GM19467 (cell line): ENCODE measurements around the gene MUC12.
A peak's percentile ranks its signal among the peaks of the same experiment; 100 is the strongest.
"Not testable (repeated sequence)": the region's sequence is repeated elsewhere in the genome, so short reads cannot be mapped to it uniquely, and the experiment has no call there.

Experiments
- ATAC-seq: cut with Tn5 transposase; IDR thresholded peaks from one replicate; pipeline ENCODE4 v1.9.1; 2021; ENCODE audit warnings: mild to moderate bottlenecking, moderate library complexity; ENCODE audit not compliant: unreplicated experiment

MUC12 gene

DNA sequence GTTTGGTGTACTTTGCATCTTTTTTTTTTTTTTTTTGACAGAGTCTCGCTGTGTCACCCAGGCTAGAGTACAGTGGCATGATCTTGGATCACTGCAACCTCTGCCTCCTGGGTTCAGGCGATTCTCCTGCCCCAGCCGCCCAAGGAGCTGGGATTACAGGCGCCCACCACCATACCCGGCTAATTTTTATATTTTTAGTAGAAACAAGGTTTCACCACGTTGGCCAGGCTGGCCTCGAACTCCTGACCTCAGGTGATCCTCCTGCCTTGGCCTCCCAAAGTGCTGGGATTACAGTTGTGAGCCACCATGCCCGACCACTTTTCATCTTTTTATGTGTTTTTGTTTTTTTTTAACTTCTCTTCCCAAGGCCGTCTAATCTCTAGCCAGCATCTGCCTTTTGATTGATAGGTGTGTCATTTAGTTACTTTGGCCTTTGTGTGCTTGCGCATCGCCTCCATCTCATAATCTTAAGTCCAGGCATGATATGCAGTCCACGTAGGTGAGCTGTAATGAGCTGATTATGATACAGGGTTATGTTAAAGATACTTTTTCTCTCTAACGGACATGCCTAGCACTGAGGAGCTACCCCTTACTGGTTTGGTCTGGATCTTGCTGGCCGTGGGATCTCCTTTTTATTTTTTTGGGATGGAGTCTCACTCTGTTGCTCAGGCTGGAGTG, 15.0 kb downstream of the MUC12 start:
- ATAC-seq, result not testable (repeated sequence)

DNA sequence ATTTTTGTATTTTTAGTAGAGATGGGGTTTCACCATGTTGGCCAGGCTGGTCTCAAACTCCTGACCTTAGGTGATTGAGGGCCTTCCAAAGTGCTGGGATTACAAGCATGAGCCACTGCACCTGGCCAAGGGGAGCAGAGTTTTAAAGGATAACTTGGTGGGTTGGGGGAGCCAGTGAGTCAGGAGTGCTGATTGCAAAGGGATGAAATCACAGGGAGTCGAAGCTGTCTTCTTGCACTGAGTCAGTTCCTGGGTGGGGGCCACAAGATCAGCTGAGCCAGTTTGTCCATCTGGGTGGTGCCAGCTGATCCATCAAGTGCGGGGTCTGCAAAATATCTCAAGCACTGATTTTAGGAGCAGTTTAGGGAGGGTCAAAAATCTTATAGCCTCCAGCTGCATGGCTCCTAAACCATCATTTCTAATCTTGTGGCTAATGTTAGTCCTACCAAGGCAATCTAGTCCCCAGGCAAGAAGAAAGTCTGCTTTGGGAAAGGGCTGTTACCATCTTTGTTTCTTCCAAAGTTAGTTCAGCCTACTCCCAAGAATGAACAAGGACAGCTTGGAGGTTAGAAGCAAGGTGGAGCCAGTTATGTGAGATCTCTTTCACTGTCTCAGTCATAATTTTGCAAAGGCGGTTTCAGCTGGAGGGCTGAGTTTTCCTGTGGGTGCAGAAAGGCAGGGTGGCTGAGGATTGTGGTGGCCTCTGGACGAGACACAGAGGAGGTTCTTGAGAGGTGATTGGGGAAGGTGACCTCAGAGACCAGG, 15.8 kb downstream of the MUC12 start:
- ATAC-seq, result not testable (repeated sequence)

DNA sequence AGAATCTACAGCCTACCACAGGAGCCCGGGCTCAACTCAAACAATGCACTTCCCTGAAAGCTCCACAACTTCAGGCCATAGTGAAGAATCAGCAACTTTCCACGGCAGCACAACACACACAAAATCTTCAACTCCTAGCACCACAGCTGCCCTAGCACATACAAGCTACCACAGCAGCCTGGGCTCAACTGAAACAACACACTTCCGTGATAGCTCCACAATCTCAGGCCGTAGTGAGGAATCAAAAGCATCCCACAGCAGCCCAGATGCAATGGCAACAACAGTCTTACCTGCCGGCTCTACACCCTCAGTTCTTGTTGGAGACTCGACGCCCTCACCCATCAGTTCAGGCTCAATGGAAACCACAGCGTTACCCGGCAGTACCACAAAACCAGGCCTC, 22.3 kb downstream of the MUC12 start:
- no peak for ATAC-seq

DNA sequence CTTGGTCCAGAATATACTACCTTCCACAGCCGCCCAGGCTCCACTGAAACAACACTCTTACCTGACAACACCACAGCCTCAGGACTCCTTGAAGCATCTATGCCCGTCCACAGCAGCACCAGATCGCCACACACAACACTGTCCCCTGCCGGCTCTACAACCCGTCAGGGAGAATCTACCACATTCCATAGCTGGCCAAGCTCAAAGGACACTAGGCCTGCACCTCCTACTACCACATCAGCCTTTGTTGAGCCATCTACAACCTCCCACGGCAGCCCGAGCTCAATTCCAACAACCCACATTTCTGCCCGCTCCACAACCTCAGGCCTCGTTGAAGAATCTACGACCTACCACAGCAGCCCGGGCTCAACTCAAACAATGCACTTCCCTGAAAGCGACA, 22.9 kb downstream of the MUC12 start:
- ATAC-seq, result not testable (repeated sequence)

DNA sequence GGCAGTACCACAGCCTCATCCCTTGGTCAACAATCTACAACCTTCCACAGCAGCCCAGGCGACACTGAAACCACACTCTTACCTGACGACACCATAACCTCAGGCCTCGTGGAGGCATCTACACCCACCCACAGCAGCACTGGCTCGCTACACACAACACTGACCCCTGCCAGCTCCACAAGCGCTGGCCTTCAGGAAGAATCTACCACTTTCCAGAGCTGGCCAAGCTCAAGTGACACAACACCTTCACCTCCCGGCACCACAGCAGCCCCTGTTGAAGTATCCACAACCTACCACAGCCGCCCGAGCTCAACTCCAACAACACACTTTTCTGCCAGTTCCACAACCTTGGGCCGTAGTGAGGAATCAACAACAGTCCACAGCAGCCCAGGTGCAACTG, 25.3 kb downstream of the MUC12 start:
- ATAC-seq, result not testable (repeated sequence)

DNA sequence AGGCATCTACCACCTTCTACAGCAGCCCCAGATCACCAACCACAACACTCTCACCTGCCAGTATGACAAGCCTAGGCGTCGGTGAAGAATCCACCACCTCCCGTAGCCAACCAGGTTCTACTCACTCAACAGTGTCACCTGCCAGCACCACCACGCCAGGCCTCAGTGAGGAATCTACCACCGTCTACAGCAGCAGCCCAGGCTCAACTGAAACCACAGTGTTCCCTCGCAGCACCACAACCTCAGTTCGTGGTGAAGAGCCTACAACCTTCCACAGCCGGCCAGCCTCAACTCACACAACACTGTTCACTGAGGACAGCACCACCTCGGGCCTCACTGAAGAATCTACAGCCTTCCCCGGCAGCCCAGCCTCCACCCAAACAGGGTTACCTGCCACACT, 29.2 kb downstream of the MUC12 start:
- not testable (repeated sequence) for ATAC-seq

DNA sequence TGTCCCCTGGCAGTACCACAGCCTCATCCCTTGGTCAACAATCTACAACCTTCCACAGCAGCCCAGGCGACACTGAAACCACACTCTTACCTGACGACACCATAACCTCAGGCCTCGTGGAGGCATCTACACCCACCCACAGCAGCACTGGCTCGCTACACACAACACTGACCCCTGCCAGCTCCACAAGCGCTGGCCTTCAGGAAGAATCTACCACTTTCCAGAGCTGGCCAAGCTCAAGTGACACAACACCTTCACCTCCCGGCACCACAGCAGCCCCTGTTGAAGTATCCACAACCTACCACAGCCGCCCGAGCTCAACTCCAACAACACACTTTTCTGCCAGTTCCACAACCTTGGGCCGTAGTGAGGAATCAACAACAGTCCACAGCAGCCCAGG, 30.0 kb downstream of the MUC12 start:
- not testable (repeated sequence) for ATAC-seq

DNA sequence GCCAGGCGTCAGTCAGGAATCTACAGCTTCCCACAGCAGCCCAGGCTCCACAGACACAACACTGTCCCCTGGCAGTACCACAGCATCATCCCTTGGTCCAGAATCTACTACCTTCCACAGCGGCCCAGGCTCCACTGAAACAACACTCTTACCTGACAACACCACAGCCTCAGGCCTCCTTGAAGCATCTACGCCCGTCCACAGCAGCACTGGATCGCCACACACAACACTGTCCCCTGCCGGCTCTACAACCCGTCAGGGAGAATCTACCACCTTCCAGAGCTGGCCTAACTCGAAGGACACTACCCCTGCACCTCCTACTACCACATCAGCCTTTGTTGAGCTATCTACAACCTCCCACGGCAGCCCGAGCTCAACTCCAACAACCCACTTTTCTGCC, 30.7 kb downstream of the MUC12 start:
- ATAC-seq, result not testable (repeated sequence)

DNA sequence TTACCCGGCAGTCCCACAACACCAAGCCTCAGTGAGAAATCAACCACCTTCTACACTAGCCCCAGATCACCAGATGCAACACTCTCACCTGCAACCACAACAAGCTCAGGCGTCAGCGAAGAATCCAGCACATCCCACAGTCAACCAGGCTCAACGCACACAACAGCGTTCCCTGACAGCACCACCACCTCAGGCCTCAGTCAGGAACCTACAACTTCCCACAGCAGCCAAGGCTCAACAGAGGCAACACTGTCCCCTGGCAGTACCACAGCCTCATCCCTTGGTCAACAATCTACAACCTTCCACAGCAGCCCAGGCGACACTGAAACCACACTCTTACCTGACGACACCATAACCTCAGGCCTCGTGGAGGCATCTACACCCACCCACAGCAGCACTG, 33.0 kb downstream of the MUC12 start:
- not testable (repeated sequence) for ATAC-seq

DNA sequence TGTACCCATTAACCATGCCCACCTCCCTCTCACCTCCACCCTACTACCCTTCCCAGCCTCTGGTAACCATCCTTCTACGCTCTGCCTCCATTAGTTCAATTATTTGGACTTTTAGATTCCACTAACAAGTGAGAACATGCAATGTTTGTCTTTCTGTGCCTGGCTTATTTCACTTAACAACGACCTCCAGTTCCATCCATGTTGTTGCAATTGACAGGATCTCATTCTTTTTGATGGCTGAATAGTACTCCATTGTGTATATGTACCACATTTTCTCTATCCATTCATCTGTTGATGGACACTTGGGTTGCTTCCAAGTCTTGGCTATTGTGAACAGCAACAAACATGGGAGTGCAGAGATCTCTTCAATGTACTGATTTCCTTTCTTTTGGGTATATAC, 38.0 kb downstream of the MUC12 start:
- ATAC-seq, result not testable (repeated sequence)

DNA sequence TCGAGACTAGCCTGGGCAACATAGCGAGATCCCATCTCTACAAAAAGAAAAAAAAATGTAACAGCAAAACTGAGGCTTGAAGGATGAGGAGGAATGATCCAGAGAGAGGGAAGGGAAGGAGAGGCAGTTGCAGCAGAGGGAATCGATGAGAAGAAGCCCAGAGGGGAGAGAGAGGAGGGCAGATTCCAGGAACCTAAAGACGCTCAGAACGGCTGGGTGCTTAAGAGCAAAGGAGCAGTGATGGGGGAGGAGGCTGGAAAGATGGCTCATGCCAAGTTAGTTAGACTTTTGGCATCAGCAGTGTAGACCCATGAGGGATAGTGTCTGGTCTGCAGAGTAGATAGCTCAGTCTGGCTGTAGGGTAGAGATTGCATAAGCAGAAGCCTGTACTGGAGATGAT, 40.3 kb downstream of the MUC12 start:
- ATAC-seq, result no peak

DNA sequence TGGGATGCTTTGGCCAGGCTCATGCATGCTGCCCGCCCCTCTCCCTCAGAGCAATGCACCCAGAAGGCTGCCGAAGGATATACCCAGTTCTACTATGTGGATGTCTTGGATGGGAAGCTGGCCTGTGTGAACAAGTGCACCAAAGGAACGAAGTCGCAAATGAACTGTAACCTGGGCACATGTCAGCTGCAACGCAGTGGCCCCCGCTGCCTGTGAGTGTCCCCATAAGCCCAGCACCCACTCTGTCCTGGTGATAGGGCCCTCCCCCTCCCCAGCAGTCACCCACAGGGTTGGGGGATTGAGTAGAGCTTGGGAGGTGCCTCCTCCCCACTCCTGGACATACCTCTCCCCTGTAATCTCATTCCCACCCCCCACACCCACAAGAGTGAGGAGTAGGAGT, 43.6 kb downstream of the MUC12 start:
- no peak for ATAC-seq

DNA sequence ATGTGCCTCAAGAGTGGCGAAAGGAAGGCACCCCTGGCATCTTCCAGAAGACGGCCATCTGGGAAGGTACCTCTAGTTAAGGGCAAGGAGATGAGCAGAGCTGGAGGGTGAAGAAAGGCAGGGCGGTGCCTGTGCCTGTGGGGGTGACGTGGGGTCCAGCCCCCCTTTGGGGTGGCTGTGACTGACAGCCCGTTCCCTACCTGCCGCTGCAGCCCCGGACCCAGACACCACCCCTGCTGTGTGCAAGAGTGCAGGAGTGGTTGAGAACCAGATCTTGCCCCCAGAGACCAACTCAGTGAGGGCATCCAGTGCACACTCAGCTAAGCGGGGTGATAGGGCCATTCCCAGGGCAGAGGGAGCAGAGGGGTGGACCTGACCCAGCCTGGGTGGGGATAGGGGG, 46.3 kb downstream of the MUC12 start:
- ATAC-seq, result no peak

DNA sequence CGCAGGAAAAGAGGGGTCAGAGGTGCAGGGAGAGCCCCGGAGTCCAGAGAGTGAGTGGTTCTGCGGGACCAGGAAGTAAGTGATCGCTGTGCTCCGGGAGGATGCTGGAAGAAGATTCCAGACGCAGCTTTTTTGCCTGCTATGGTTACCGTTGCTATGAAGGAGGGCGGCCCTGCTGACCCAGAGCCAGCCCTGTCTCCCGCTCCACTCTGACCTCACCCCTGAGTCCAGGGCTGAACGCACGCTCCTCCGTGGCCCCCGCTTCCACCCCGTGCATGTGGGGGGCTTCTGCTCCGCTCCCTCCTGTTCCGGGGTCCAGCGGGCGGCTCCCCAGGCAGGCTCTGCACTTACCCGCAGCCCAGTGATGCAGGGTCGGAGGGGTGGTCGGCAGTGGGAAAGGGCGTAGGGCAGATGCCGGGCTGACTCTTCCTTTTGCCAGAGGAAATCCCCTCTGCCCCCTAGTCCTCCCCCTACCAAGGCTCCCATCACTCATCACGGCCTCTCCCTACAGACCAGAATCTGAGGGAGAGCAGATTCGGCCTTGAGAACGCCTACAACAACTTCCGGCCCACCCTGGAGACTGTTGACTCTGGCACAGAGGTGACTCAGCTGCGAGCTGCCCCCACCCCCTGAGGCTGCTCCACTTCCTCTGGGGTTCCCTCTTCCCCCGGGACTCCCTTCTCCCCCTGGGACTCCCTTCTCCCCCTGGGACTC, 47.9 kb downstream of the MUC12 start:
- ATAC-seq, result peak; percentile 49

DNA sequence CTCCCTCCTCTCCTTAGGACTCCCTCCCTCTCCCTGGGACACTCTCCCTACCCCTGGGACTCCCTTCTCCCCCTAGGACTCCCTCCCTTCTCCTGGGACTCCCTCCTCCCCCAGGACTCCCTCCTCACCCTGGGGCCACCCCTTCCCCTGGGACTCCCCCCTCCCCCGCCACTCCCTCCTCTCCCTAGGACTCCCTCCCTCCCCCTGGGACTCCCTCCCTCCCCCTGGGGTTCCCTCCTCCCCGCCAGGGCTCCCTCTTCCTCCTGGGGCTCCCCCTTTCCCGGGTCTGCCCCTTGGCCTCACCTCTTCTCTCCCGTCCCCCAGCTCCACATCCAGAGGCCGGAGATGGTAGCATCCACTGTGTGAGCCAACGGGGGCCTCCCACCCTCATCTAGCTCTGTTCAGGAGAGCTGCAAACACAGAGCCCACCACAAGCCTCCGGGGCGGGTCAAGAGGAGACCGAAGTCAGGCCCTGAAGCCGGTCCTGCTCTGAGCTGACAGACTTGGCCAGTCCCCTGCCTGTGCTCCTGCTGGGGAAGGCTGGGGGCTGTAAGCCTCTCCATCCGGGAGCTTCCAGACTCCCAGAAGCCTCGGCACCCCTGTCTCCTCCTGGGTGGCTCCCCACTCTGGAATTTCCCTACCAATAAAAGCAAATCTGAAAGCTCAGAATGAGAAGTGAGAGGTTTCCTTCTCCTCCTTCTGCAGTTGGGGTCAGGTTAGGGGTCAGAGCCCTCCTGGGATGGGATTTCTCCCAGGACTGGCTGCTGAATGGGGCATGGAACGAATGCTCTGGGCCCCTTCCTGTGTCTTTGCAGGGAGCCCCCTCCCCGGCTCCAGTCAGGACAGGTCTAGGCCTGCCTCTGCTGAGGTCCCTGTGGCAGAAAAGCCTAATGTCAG, 49.2 kb downstream of the MUC12 start:
- ATAC-seq, result no peak

DNA sequence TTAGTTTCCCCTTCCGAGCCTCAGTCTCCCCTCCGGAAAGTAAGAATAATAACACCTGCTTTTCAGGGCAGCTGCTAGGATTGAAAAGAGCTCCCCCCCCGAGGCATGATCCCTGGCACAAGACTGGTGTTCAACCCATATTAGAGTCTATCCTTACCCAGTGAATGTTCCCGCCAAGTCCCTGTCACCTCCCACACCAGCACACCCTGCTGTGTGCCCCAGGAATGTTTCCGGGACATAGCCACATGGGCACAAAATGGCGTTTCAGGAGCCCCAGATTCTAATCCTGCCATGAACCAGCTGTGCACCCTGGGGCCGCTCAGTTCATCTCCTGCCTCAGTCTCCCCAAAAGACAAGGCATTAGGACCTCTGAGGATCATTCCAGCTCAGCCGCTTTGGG, 51.1 kb downstream of the MUC12 start:
- no peak for ATAC-seq

DNA sequence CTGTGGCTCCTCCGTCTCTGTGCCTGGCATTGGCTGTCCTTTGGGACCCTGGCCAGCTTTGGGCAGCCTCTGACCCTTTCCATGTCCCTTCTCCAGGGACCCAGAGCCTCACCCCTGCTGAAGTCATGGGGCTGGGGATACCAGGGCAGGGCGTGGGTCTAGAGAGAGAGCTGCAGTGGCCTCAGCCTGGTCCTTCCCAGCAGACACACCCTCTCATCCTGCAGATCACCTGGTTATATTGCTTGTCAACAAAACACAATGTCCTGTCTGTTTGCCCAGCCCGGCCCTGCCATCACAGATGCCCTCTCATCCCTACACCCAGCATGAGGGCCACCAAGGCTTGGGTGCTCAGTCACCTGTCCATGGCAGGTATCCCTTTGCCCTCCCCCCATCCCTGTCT, 52.3 kb downstream of the MUC12 start:
- ATAC-seq, result no peak

DNA sequence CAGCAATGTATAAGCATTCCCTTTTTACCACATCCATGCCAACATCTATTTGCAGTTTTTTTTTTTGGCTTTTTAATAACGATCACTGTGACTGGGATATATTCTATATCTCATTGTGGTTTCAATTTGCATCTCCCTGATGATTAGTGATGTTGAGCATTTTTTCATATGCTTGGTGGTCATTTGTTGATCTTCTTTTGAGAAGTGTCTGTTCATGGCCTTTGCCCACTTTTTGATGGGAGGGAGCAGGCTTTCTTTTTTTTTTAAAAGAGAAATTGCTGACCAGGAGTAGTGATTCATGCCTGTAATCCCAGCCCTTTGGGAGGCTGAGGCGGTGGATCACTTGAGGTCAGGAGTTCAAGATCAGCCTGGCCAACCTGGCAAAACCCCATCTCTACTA, 54.5 kb downstream of the MUC12 start:
- ATAC-seq, result no peak

DNA sequence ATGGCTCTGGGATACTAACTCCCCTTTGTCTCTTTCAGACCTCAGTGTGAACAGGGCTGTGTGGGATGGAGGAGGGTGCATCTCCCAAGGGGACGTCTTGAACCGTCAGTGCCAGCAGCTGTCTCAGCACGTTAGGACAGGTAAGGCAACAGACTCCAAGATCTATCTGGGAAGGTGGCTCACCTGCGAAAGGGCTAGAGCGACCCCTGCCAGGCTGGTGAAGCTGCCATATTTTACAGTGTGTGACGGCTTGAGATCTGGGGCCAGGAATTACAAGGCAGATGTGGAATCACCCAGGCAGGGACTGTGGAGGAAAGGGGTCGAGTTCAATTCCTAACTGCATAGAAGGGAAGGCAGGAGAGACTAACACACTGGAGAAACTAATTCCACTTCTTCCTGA, 61.7 kb downstream of the MUC12 start:
- ATAC-seq, result no peak

DNA sequence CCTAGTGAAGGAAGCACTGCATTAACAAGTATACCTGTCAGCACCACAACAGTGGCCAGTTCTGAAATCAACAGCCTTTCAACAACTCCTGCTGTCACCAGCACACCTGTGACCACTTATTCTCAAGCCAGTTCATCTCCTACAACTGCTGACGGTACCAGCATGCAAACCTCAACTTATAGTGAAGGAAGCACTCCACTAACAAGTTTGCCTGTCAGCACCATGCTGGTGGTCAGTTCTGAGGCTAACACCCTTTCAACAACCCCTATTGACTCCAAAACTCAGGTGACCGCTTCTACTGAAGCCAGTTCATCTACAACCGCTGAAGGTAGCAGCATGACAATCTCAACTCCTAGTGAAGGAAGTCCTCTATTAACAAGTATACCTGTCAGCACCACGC, 66.6 kb downstream of the MUC12 start:
- no peak for ATAC-seq

DNA sequence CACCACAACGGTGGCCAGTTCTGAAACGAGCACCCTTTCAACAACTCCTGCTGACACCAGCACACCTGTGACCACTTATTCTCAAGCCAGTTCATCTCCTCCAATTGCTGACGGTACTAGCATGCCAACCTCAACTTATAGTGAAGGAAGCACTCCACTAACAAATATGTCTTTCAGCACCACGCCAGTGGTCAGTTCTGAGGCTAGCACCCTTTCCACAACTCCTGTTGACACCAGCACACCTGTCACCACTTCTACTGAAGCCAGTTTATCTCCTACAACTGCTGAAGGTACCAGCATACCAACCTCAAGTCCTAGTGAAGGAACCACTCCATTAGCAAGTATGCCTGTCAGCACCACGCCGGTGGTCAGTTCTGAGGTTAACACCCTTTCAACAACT, 71.9 kb downstream of the MUC12 start:
- ATAC-seq, result not testable (repeated sequence)
